ENCODE measurements around the gene VCY.
"Not testable (repeated sequence)": the region's sequence is repeated elsewhere in the genome, so short reads cannot be mapped to it uniquely, and the experiment has no call there.

VCY gene

DNA sequence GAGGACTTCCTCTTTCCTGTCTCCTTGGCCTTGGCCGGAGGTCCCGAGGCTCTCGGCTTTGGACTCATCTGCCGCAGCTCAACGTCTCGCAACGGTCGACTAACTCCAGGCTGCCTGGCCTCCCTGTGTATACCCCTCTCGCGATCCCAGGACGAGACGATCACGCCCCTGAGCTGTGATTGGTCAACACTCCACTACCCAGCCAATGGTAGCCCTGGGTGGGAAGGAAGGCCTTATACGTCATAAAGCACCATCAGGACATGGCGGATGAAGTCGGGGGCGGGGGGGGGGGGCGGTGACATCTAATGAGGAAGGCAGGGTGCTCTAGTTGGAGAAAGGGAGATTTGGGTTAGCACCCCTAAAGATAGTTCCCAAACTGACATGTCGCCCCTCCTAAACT lies at the start of gene VCY:
Gene VCY, minus strand, starts transcription at position 101 of the 400 bp plus-strand sequence. Its CDS starts 33 bp downstream, at position 68.
- DNase-seq, result not testable (repeated sequence)

DNA sequence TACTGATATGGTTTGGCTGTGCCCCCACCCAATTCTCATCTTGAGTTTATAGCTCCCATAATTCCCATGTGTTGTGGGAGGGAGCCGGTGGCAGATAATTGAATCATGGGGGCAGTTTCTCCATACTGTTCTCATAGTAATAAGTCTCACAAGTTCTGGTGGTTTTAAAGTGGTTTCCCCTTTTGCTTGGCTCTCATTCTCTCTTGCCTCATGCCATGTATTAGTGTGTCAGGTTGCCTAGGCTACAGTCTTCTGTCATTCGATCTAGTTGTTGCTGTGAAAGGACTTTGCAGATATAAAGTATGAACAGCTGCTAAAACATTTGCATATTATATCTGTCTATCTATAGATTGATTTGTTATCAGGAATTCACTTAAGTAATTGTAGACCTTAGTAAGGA lies 44.1 kb upstream of the VCY start:
- not testable (repeated sequence) for DNase-seq

DNA sequence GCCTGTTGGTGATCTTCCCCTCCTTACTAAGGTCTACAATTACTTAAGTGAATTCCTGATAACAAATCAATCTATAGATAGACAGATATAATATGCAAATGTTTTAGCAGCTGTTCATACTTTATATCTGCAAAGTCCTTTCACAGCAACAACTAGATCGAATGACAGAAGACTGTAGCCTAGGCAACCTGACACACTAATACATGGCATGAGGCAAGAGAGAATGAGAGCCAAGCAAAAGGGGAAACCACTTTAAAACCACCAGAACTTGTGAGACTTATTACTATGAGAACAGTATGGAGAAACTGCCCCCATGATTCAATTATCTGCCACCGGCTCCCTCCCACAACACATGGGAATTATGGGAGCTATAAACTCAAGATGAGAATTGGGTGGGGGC lies 25.6 kb upstream of the VCY start:
- DNase-seq, result not testable (repeated sequence)

DNA sequence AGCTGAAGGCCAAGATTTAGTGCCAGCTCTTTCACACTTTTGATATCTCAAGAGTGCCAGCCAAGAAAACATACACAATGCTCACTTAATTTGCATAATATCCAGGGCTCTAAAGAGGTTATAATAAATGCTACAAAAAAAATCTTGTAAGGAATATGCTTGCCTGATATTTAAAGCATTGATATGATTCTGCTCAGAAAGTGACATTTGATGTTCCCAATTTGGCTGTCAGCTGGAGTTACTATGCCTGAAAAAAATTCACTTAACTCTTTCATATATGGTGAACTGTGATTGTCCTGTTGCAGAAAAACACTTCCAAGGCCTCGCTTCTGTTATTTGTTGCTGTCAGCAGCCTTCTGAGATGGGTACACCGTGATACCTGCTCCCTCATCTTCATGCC lies 43.9 kb downstream of the VCY start:
- not testable (repeated sequence) for DNase-seq

Measured in CD4-positive, alpha-beta T cell treated with Interleukin-17A for 1 hour (primary cell).